Keratinocyte (primary cell): Measurements from ENCODE around the gene HOXB5.

Source experiments
- CTCF ChIP-seq, 3 experiments: IDR thresholded peaks in 1 of 3; conservative IDR thresholded peaks in 1 of 3; optimal IDR thresholded peaks in 1 of 3; 2 replicates in 2 of 3; 3 replicates in 1 of 3; pipeline versions ENCODE3 to v1.5.1; 2011; ENCODE audit warnings: low read length in 3 of 3, mild to moderate bottlenecking in 3 of 3, moderate library complexity in 2 of 3, control low read depth in 1 of 3, inconsistent platforms in 1 of 3; ENCODE audit not compliant: insufficient read depth in 2 of 3; ENCODE audit errors: extremely low read depth in 1 of 3
- EZH2 ChIP-seq: IDR thresholded peaks from one replicate; pipeline ENCODE4 v1.6.1; 2012; ENCODE audit warnings: inconsistent platforms, mild to moderate bottlenecking, low read length, moderate library complexity

- no peak for TF ChIP-seq CTCF (optimal IDR thresholded peaks at IDR 0.05 in 1 of 3, IDR thresholded peaks at IDR 0.05 in 1 of 3, conservative IDR thresholded peaks at IDR 0.05 in 1 of 3; ENCODE audit: extremely low read depth in 1 of 3, insufficient read depth in 2 of 3, low read length in 3 of 3)
- no peak for TF ChIP-seq EZH2
Measured at GRCh38 chr17:48640858-48641180, 47.2 kb upstream of the HOXB5 start.
